HepG2 (cell line): ENCODE results near the gene GSDMA. TPM values are rescaled to one million over a fixed set of nuclear protein-coding genes. Genes with fewer than 3 reads are reported as not detected.

Experiments
- ATAC-seq: fragments of 200-7000 bp; cut with Tn5 transposase; 3 replicates; pipeline ENCODE4 v1.9.1; 2020; ENCODE audit warnings: mild to moderate bottlenecking, moderate library complexity
- BruUV-seq: library from RNA; stranded (reverse); fragments of 400-500 nt; replicated peaks from 2 replicates; lab custom pipeline; 2021; lab: Mats Ljungman, UMichigan
- CTCF ChIA-PET: fragments of 300-600 bp; formaldehyde crosslinking; extraction: SDS; loops from one replicate; lab custom pipeline; 2021; ENCODE audit warnings: low total read pairs, inconsistent platforms, low intra/inter-chr PET ratio; lab: Yijun Ruan, JAX
- POLR2A ChIA-PET: fragments of 350-600 bp; sonication (Branson Sonifier 250); formaldehyde crosslinking; loops from one replicate; lab custom pipeline; 2020; ENCODE audit warnings: antibody characterized with exemption, inconsistent platforms; lab: Yijun Ruan, JAX
- DNase-seq: peaks from one replicate; pipeline ENCODE4 v3.0.0-alpha.2; 2015; ENCODE audit warnings: low spot score
- FAIRE-seq: peaks from 3 replicates; lab custom pipeline; 2011; peaks lifted over from hg19 to GRCh38; lab: Jason Lieb, UNC
- H2AFZ ChIP-seq: one replicate; pipeline ENCODE4 v1.6.1; 2011; ENCODE audit warnings: low read length, inconsistent platforms
- H3K27ac ChIP-seq: fragments of 300-600 bp; 3 replicates; pipeline ENCODE4 v1.8.0; 2011; ENCODE audit warnings: mixed run types, mild to moderate bottlenecking, mixed read lengths, low read length, inconsistent platforms; ENCODE audit not compliant: insufficient read depth; ENCODE audit errors: extremely low read length
- H3K27me3 ChIP-seq, 2 experiments: fragments of 200-600 bp in 1 of 2; 2 replicates in 1 of 2; 3 replicates in 1 of 2; pipeline versions ENCODE4 v1.6.0 to v1.8.0; 2011; ENCODE audit warnings: low read length in 2 of 2, mild to moderate bottlenecking in 2 of 2, moderate library complexity in 2 of 2, inconsistent platforms in 1 of 2; ENCODE audit not compliant: insufficient read depth in 2 of 2, control insufficient read depth in 1 of 2
- H3K36me3 ChIP-seq, 2 experiments: fragments of 200-600 bp in 1 of 2; replicated peaks in 1 of 2; 2 replicates in 1 of 2; 3 replicates in 1 of 2; pipeline versions ENCODE4 v1.5.1 to v1.8.0; 2011; ENCODE audit warnings: low read length in 2 of 2, inconsistent platforms in 1 of 2; ENCODE audit not compliant: insufficient read depth in 2 of 2, control insufficient read depth in 1 of 2
- H3K4me1 ChIP-seq: 2 replicates; pipeline ENCODE4 v1.5.1; 2012; ENCODE audit warnings: low read length, inconsistent platforms; ENCODE audit not compliant: insufficient read depth
- H3K4me2 ChIP-seq: 2 replicates; pipeline ENCODE4 v1.6.0; 2011; ENCODE audit warnings: low read depth, low read length, inconsistent platforms
- H3K4me3 ChIP-seq, 3 experiments: fragments of 200-600 bp in 1 of 3; sonication (generic), shearing (Covaris generic) in 1 of 3; replicated peaks in 1 of 3; 2 replicates each; pipeline ENCODE4 v1.5.1; 2011 to 2016; ENCODE audit warnings: low read length in 3 of 3, inconsistent platforms in 2 of 3, low read depth in 2 of 3, mild to moderate bottlenecking in 2 of 3, control low read depth in 1 of 3, mixed read lengths in 1 of 3; ENCODE audit not compliant: insufficient read depth in 1 of 3
- H3K79me2 ChIP-seq: one replicate; pipeline ENCODE4 v1.6.1; 2011; ENCODE audit warnings: low read length, inconsistent platforms; ENCODE audit not compliant: insufficient read depth
- H3K9ac ChIP-seq: 2 replicates; pipeline ENCODE4 v1.6.0; 2011; ENCODE audit warnings: mild to moderate bottlenecking, low read depth, low read length, inconsistent platforms; ENCODE audit not compliant: insufficient read depth
- H3K9me3 ChIP-seq: 2 replicates; pipeline ENCODE4 v1.5.1; 2012; ENCODE audit warnings: mild to moderate bottlenecking, low read length
- H4K20me1 ChIP-seq: 2 replicates; pipeline ENCODE4 v1.6.0; 2011; ENCODE audit warnings: inconsistent platforms, mild to moderate bottlenecking, low read length, moderate library complexity; ENCODE audit not compliant: insufficient read depth
- FOXJ3 ChIP-seq: sonication (generic); formaldehyde crosslinking; IDR thresholded peaks from 2 replicates; pipeline ENCODE4 v1.4.0; 2020; ENCODE audit warnings: missing genetic modification reagents, mild to moderate bottlenecking, borderline replicate concordance
- KDM4B ChIP-seq: sonication (generic); formaldehyde crosslinking; IDR thresholded peaks from 2 replicates; pipeline ENCODE4 v1.4.0; 2020; ENCODE audit warnings: missing genetic modification reagents
- ZNF256 ChIP-seq: sonication (generic); formaldehyde crosslinking; conservative IDR thresholded peaks from 2 replicates; pipeline ENCODE4 v1.4.0; 2020; ENCODE audit warnings: missing genetic modification reagents
- WGBS: methylation state at CpG from one replicate; pipeline ENCODE4 v1.1.6; 2017; ENCODE audit warnings: low lambda C conversion rate; 5-methylcytosine and 5-hydroxymethylcytosine counted together
- in situ Hi-C: cut with HindIII; loops from 2 replicates; pipeline ENCODE4 v1.10.0; 2017; ENCODE audit warnings: low pct_unique_long_range_greater_than_20kb; ENCODE audit not compliant: extremely low pct_ligation_motif_present
- intact Hi-C: fragments of 100-400 bp; cut with micrococcal nuclease; formaldehyde crosslinking; loops from one replicate; pipeline ENCODE4 v1.10.0; 2022; ENCODE audit not compliant: unreplicated experiment
- polyA plus RNA-seq, 8 experiments: library from polyadenylated mRNA; depleted of rRNA in 3 of 8; stranded (reverse) in 7 of 8; unstranded in 1 of 8; fragments of >200 nt; fragmentation: Illumina TruSeq in 4 of 8; extraction: Trizol in 4 of 8; gene quantifications; 2 replicates each; pipeline versions ENCODE4 v1.2.1 to v1.2.3, GENCODE V29; 2011 to 2016; ENCODE audit warnings: low read depth in 4 of 8, missing spikeins in 1 of 8, mixed read lengths in 1 of 8; ENCODE audit not compliant: insufficient read depth in 1 of 8
- total RNA-seq, 5 experiments: library from RNA; depleted of rRNA; stranded (reverse); fragments of >200 nt; fragmentation: Illumina TruSeq; extraction: Trizol; gene quantifications; 2 replicates each; pipeline ENCODE4 v1.2.3, GENCODE V29; 2016; ENCODE audit warnings: low read depth in 1 of 5
- TF ChIP-seq, protein P1 (sequence below): sonication (generic); formaldehyde crosslinking; conservative IDR thresholded peaks from 2 replicates; pipeline ENCODE4 v1.8.1; 2023; ENCODE audit warnings: missing genetic modification reagents
- TF ChIP-seq, protein P2 (sequence below): sonication (generic); formaldehyde crosslinking; IDR thresholded peaks from 2 replicates; pipeline ENCODE4 v1.4.0; 2020; ENCODE audit warnings: mild to moderate bottlenecking, missing genetic modification reagents
- TF ChIP-seq, protein P3 (sequence below): sonication (generic); formaldehyde crosslinking; IDR thresholded peaks from 2 replicates; pipeline ENCODE4 v1.4.0; 2020; ENCODE audit warnings: missing genetic modification reagents

Gene GSDMA
- total and polyA plus RNA-seq, 2 of the 13 experiments (the other 11 are each of a cell fraction or from before 2014, with no cell fraction given) = not detected

DNA sequence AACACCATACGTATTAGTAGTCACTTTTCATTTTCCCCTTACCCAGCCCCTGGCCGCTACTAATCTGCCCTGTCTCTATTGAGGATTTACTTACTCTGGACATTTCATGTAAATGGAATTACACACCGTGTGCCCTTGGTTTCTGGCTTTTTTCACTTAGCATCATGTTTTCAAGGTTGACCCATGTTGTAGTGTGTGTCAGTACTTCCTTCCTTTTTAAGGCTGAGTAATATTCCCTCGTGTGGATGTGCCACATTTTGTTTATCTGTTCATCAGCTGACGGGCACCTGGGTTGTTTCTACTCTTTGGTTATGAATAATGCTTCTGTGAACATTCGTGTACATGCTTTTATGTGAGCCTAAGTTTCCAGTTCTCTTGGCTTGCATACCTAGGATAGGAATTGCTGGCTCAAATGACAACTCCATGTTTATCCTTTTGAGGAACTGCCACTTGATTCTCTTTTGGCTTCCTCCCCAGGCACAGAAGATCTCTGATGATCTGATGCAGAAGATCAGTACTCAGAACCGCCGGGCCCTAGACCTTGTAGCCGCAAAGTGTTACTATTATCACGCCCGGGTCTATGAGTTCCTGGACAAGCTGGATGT lies 25.5 kb downstream of the GSDMA start:
- no TSS peak for BruUV-seq
- no peak overlapping the region for H2AFZ ChIP-seq
- H3K27me3 ChIP-seq = no peaks in the 10 kb centered on the region
- no peak overlapping the region for H3K9ac ChIP-seq
- peaks cover 64 to 95% of the 10 kb centered on the region in 2 experiments for H3K36me3 ChIP-seq
- H3K79me2 ChIP-seq = peaks cover 4% of the 10 kb centered on the region
- H3K9me3 ChIP-seq = no peaks in the 10 kb centered on the region
- no peak for TF ChIP-seq KDM4B (CRISPR knock-in tag)
- TF ChIP-seq, protein P1, sequence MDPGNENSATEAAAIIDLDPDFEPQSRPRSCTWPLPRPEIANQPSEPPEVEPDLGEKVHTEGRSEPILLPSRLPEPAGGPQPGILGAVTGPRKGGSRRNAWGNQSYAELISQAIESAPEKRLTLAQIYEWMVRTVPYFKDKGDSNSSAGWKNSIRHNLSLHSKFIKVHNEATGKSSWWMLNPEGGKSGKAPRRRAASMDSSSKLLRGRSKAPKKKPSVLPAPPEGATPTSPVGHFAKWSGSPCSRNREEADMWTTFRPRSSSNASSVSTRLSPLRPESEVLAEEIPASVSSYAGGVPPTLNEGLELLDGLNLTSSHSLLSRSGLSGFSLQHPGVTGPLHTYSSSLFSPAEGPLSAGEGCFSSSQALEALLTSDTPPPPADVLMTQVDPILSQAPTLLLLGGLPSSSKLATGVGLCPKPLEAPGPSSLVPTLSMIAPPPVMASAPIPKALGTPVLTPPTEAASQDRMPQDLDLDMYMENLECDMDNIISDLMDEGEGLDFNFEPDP (CRISPR knock-in tag) = 0 out of 2 replicates have a peak, but pooled peaks have one; percentile 75
- TF ChIP-seq, all 625 proteins: peak for 1
- Histone ChIP-seq H3K27ac (no peak overlapping the region), H4K20me1 (no peaks in the 10 kb centered on the region; the same call in 1 of the 2 replicates), H3K4me2 (no peak overlapping the region), H3K4me3 (no peak overlapping the region), H3K4me1 (no peaks in the 10 kb centered on the region)
- no peak for DNase-seq
- 95% methylated on average over 11 of the region's 11 CpGs for WGBS
- POLR2A ChIA-PET = no interaction called here
- in situ Hi-C loops (no loop called here), intact Hi-C loops (no loop called here)
- CTCF ChIA-PET = no interaction called here
- no peak for FAIRE-seq
- ATAC-seq = no peak

DNA sequence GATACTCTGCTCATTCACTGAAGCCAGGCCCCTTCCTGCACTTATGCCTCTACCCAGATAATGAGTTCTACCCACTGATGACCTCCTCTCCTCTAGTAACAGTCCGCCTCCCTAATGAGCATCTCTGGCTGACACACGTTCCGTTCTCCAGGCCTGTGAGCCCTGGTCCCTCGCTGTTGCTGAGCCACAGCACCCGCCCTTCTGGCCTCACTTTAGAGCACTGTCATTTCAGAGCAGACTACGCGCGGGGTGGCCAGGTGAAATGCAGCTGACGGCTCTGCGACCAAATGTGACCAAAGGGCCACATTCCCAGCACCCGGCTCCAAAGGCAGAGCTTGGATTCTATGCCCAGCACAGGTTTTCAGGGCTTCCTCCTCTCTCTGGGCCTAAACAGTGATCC lies 31.6 kb downstream of the GSDMA start:
- H3K27me3 ChIP-seq = no peaks in the 10 kb centered on the region
- FAIRE-seq (no peak), ATAC-seq (no peak), DNase-seq (no peak)
- in situ Hi-C loops (no loop called here), intact Hi-C loops (no loop called here)
- no peaks in the 10 kb centered on the region for H3K4me1 ChIP-seq
- no peak for TF ChIP-seq ZNF256 (CRISPR knock-in tag)
- TF ChIP-seq FOXJ3 = no peak
- TF ChIP-seq, protein P2, sequence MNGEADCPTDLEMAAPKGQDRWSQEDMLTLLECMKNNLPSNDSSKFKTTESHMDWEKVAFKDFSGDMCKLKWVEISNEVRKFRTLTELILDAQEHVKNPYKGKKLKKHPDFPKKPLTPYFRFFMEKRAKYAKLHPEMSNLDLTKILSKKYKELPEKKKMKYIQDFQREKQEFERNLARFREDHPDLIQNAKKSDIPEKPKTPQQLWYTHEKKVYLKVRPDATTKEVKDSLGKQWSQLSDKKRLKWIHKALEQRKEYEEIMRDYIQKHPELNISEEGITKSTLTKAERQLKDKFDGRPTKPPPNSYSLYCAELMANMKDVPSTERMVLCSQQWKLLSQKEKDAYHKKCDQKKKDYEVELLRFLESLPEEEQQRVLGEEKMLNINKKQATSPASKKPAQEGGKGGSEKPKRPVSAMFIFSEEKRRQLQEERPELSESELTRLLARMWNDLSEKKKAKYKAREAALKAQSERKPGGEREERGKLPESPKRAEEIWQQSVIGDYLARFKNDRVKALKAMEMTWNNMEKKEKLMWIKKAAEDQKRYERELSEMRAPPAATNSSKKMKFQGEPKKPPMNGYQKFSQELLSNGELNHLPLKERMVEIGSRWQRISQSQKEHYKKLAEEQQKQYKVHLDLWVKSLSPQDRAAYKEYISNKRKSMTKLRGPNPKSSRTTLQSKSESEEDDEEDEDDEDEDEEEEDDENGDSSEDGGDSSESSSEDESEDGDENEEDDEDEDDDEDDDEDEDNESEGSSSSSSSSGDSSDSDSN = 0 out of 2 replicates have a peak, but pooled peaks have one; percentile 3
- TF ChIP-seq, protein P3, sequence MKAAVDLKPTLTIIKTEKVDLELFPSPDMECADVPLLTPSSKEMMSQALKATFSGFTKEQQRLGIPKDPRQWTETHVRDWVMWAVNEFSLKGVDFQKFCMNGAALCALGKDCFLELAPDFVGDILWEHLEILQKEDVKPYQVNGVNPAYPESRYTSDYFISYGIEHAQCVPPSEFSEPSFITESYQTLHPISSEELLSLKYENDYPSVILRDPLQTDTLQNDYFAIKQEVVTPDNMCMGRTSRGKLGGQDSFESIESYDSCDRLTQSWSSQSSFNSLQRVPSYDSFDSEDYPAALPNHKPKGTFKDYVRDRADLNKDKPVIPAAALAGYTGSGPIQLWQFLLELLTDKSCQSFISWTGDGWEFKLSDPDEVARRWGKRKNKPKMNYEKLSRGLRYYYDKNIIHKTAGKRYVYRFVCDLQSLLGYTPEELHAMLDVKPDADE (CRISPR knock-in tag) = no peak
- no peak overlapping the region for H2AFZ ChIP-seq
- POLR2A ChIA-PET = no interaction called here
- no peaks in the 10 kb centered on the region for H4K20me1 ChIP-seq
- H3K36me3 ChIP-seq = peaks cover 52 to 80% of the 10 kb centered on the region in 2 experiments
- H3K4me3 ChIP-seq = no peak overlapping the region
- no peaks in the 10 kb centered on the region for H3K9me3 ChIP-seq
- no peak overlapping the region for H3K27ac ChIP-seq
- H3K79me2 ChIP-seq = no peaks in the 10 kb centered on the region
- CTCF ChIA-PET = no interaction called here
- no peak overlapping the region for H3K9ac ChIP-seq
- no TSS peak for BruUV-seq
- WGBS = 96% methylated on average over 11 of the region's 11 CpGs
- no peak overlapping the region for H3K4me2 ChIP-seq
